ENCODE data around the gene EFTUD2.

EFTUD2 gene

DNA sequence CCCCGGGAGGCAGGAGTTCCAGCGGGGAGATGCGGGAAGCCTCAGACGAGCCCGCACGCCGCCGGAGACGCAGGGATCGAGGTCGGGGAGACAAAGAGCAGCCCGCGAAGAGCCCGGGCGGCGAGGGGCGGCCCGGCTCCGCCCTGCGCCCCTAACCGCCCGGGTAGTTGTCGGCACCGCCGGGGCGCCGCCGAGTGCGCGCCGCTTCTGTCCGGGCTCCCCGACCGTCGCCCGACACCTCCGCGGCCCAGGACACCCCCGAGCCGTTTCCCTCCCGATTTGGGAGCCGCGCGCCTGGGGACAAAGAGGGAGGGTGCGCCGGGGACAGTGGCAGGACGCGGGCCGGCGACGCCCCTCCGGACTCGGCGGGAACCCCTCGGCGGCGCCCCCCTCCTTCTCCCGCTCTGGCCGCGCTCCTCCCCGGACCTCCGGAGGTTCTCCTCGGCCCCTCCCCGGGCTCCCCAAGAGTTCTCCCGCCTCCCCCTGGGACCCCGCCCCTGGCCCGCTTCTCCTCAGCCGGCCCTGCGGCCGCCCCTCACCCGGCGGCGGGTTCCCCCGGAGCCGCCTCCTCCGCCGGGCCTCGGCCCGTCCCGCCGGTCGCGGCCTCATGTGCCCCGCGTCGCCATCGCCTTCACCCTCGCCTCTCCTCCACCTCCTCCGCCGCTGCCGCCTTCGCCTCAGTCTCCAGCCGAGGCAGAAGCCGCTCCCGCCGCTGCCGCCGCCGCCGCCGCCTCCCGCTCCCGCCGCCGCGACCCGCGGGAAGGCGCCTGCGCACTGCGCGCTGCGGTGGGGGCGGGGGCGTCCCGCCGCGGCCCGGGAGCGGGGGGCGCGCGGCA lies 69.5 kb downstream of the EFTUD2 start, which contains the start of gene GJC1:
Gene GJC1, minus strand, starts transcription at position 765 of the 836 bp plus-strand sequence. CDS start 24,470 bp downstream, outside the sequence.
- TF ChIP-seq, protein P1, sequence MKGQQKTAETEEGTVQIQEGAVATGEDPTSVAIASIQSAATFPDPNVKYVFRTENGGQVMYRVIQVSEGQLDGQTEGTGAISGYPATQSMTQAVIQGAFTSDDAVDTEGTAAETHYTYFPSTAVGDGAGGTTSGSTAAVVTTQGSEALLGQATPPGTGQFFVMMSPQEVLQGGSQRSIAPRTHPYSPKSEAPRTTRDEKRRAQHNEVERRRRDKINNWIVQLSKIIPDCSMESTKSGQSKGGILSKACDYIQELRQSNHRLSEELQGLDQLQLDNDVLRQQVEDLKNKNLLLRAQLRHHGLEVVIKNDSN (IDR thresholded peaks at IDR 0.05): no peak
- TF ChIP-seq, protein P2, sequence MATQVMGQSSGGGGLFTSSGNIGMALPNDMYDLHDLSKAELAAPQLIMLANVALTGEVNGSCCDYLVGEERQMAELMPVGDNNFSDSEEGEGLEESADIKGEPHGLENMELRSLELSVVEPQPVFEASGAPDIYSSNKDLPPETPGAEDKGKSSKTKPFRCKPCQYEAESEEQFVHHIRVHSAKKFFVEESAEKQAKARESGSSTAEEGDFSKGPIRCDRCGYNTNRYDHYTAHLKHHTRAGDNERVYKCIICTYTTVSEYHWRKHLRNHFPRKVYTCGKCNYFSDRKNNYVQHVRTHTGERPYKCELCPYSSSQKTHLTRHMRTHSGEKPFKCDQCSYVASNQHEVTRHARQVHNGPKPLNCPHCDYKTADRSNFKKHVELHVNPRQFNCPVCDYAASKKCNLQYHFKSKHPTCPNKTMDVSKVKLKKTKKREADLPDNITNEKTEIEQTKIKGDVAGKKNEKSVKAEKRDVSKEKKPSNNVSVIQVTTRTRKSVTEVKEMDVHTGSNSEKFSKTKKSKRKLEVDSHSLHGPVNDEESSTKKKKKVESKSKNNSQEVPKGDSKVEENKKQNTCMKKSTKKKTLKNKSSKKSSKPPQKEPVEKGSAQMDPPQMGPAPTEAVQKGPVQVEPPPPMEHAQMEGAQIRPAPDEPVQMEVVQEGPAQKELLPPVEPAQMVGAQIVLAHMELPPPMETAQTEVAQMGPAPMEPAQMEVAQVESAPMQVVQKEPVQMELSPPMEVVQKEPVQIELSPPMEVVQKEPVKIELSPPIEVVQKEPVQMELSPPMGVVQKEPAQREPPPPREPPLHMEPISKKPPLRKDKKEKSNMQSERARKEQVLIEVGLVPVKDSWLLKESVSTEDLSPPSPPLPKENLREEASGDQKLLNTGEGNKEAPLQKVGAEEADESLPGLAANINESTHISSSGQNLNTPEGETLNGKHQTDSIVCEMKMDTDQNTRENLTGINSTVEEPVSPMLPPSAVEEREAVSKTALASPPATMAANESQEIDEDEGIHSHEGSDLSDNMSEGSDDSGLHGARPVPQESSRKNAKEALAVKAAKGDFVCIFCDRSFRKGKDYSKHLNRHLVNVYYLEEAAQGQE (IDR thresholded peaks at IDR 0.05; ENCODE audit: low read depth): no peak
- no peak for TF ChIP-seq TEAD4 (IDR thresholded peaks at IDR 0.05)
- no peak for TF ChIP-seq EP300 (IDR thresholded peaks at IDR 0.05; ENCODE audit: borderline replicate concordance)
- TF ChIP-seq CEBPB (IDR thresholded peaks at IDR 0.05): no peak
- peak; percentile 67; the same call in 1 of the 2 replicates for TF ChIP-seq ZBTB7A (IDR thresholded peaks at IDR 0.05; ENCODE audit: low read depth)
- TF ChIP-seq, protein P3, sequence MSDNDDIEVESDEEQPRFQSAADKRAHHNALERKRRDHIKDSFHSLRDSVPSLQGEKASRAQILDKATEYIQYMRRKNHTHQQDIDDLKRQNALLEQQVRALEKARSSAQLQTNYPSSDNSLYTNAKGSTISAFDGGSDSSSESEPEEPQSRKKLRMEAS (IDR thresholded peaks at IDR 0.05): peak; percentile 59; the same call in 1 of the 2 replicates
- TF ChIP-seq YY1 (IDR thresholded peaks at IDR 0.05; ENCODE audit: low read depth): no peak
- no peak for TF ChIP-seq FOXM1 (IDR thresholded peaks at IDR 0.05; ENCODE audit: borderline replicate concordance, low read depth)
- no peak for TF ChIP-seq TAF1 (IDR thresholded peaks at IDR 0.05; ENCODE audit: low read depth)
- no peak for TF ChIP-seq RAD21 (IDR thresholded peaks at IDR 0.05; ENCODE audit: low read depth)
- TF ChIP-seq CREB1 (IDR thresholded peaks at IDR 0.05; ENCODE audit: low read depth): no peak
- TF ChIP-seq TCF12 (IDR thresholded peaks at IDR 0.05; ENCODE audit: low read depth): no peak

DNA sequence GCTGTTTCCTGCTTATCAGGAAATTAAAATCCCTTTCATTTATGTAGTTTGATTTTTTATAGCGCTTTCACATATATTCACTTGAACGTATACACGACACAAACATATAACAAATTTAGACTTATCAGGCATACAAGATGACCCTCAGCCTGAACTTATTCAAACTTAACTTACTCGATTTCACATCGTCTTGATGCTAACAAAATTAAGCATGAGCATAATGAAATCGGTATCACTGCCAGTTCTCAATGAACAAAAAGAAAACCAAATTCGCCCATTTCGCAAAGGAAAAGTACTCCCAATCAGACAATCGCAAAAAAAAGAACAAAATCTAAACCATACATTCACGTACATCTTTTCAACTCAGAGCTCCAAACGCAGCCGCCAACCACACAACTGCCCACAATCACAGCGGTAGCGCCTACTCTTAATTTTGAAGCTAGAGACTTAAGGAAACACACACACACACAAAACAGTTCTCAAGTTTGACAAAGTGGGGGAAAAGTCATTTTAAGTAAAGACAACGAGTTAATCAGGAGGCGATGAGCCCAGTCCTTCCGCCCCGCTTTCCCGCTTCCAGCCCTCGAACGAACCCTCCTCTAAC lies 70.2 kb downstream of the EFTUD2 start:
- TF ChIP-seq, protein P1 (IDR thresholded peaks at IDR 0.05): no peak
- TF ChIP-seq CEBPB (IDR thresholded peaks at IDR 0.05): no peak
- TF ChIP-seq, protein P2 (IDR thresholded peaks at IDR 0.05; ENCODE audit: low read depth): no peak
- TF ChIP-seq CREB1 (IDR thresholded peaks at IDR 0.05; ENCODE audit: low read depth): no peak
- TF ChIP-seq ZBTB7A (IDR thresholded peaks at IDR 0.05; ENCODE audit: low read depth): no peak
- TF ChIP-seq TEAD4 (IDR thresholded peaks at IDR 0.05): no peak
- TF ChIP-seq RAD21 (IDR thresholded peaks at IDR 0.05; ENCODE audit: low read depth): no peak
- TF ChIP-seq TAF1 (IDR thresholded peaks at IDR 0.05; ENCODE audit: low read depth): no peak
- TF ChIP-seq EP300 (IDR thresholded peaks at IDR 0.05; ENCODE audit: borderline replicate concordance): no peak
- no peak for TF ChIP-seq NFIC (IDR thresholded peaks at IDR 0.05)
- TF ChIP-seq, protein P3 (IDR thresholded peaks at IDR 0.05): no peak
- TF ChIP-seq FOXM1 (IDR thresholded peaks at IDR 0.05; ENCODE audit: borderline replicate concordance, low read depth): no peak
- no peak for TF ChIP-seq YY1 (IDR thresholded peaks at IDR 0.05; ENCODE audit: low read depth)
- TF ChIP-seq TCF12 (IDR thresholded peaks at IDR 0.05; ENCODE audit: low read depth): no peak
- no peak for TF ChIP-seq EGR1 (IDR thresholded peaks at IDR 0.05)

DNA sequence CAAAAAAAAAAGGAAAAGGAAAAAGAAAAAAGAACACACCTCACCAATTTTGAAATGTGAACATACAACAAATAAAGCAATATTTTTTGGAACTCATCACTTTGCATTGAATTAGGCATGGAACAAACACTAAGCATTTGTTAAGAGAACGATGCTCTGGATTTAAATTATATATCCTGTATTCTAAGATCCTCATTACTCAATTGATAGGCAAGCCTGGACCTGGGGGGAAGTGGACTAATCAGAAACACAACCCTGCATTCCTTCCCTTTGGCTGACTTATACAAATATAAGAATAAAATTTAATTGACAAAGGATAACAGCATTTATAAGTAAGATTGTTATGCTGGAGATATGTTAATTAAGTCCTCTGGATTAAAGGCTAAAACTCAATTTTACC lies 71.4 kb downstream of the EFTUD2 start:
- TF ChIP-seq, protein P3 (IDR thresholded peaks at IDR 0.05): no peak
- TF ChIP-seq TAF1 (IDR thresholded peaks at IDR 0.05; ENCODE audit: low read depth): no peak
- no peak for TF ChIP-seq RAD21 (IDR thresholded peaks at IDR 0.05; ENCODE audit: low read depth)
- TF ChIP-seq TEAD4 (IDR thresholded peaks at IDR 0.05): no peak
- no peak for TF ChIP-seq EGR1 (IDR thresholded peaks at IDR 0.05)
- TF ChIP-seq, protein P2 (IDR thresholded peaks at IDR 0.05; ENCODE audit: low read depth): no peak
- TF ChIP-seq FOXM1 (IDR thresholded peaks at IDR 0.05; ENCODE audit: borderline replicate concordance, low read depth): no peak
- no peak for TF ChIP-seq NFIC (IDR thresholded peaks at IDR 0.05)
- TF ChIP-seq, protein P1 (IDR thresholded peaks at IDR 0.05): no peak
- TF ChIP-seq EP300 (IDR thresholded peaks at IDR 0.05; ENCODE audit: borderline replicate concordance): no peak
- TF ChIP-seq CREB1 (IDR thresholded peaks at IDR 0.05; ENCODE audit: low read depth): no peak
- no peak for TF ChIP-seq CEBPB (IDR thresholded peaks at IDR 0.05)
- no peak for TF ChIP-seq ZBTB7A (IDR thresholded peaks at IDR 0.05; ENCODE audit: low read depth)
- TF ChIP-seq YY1 (IDR thresholded peaks at IDR 0.05; ENCODE audit: low read depth): no peak
- TF ChIP-seq TCF12 (IDR thresholded peaks at IDR 0.05; ENCODE audit: low read depth): no peak

Measured in Ishikawa (cell line).